Sigmoid colon (tissue), 4 donors: ENCODE data around the gene PPP6R3.

Source experiments
- POLR2AphosphoS5 ChIP-seq, 4 donors: sonication (generic); formaldehyde crosslinking; IDR thresholded peaks; one replicate each; pipeline ENCODE4 v1.6.1; 2017; ENCODE audit warnings: antibody characterized with exemption in 4 of 4
- TF ChIP-seq, protein P1 (sequence below), 4 experiments: fragments of 450-650 bp in 3 of 4; fragments of 200-600 bp in 1 of 4; IDR thresholded peaks; one replicate each; pipeline ENCODE4 v1.5.1; 2016 to 2019; ENCODE audit warnings: antibody characterized with exemption in 4 of 4, mild to moderate bottlenecking in 3 of 4, moderate library complexity in 2 of 4

DNA sequence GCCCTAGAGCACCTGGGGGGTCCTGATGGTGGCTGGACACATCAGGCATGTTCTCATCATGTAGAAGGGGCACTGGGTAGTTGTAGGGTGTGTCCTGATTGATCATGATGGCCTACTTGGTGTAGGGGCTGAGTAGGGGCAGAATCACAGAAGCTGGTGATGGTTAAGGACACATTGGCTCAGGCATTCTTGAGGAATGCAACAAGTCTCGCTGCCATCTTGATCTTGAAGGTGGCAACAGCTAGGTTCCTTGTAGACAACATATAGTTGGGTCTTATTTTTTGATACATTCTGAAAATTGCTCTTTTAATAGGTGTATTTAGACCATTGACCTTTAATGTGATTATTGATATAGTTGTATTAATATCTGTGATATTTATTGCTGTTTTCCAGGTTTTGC lies 28.1 kb downstream of the PPP6R3 start:
- no peak for TF ChIP-seq POLR2AphosphoS5 (IDR thresholded peaks at IDR 0.05)
- TF ChIP-seq, protein P1, sequence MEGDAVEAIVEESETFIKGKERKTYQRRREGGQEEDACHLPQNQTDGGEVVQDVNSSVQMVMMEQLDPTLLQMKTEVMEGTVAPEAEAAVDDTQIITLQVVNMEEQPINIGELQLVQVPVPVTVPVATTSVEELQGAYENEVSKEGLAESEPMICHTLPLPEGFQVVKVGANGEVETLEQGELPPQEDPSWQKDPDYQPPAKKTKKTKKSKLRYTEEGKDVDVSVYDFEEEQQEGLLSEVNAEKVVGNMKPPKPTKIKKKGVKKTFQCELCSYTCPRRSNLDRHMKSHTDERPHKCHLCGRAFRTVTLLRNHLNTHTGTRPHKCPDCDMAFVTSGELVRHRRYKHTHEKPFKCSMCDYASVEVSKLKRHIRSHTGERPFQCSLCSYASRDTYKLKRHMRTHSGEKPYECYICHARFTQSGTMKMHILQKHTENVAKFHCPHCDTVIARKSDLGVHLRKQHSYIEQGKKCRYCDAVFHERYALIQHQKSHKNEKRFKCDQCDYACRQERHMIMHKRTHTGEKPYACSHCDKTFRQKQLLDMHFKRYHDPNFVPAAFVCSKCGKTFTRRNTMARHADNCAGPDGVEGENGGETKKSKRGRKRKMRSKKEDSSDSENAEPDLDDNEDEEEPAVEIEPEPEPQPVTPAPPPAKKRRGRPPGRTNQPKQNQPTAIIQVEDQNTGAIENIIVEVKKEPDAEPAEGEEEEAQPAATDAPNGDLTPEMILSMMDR (IDR thresholded peaks at IDR 0.05) = no peak
